NB4 (cell line): ENCODE results near the gene EPB41L1.

Experiments used
- CTCF ChIP-seq: IDR thresholded peaks from one replicate; pipeline ENCODE4 v1.5.1; 2012; ENCODE audit warnings: low read depth, low read length
- MAX ChIP-seq: IDR thresholded peaks from 2 replicates; pipeline ENCODE4 v1.6.1; 2011; ENCODE audit warnings: low read depth, low read length
- MYC ChIP-seq: IDR thresholded peaks from 2 replicates; pipeline ENCODE4 v1.6.1; 2011; ENCODE audit warnings: low read depth, low read length
- POLR2A ChIP-seq: IDR thresholded peaks from 2 replicates; pipeline ENCODE4 v1.6.1; 2011; ENCODE audit warnings: mild to moderate bottlenecking; ENCODE audit not compliant: insufficient read length; ENCODE audit errors: extremely low read depth

DNA sequence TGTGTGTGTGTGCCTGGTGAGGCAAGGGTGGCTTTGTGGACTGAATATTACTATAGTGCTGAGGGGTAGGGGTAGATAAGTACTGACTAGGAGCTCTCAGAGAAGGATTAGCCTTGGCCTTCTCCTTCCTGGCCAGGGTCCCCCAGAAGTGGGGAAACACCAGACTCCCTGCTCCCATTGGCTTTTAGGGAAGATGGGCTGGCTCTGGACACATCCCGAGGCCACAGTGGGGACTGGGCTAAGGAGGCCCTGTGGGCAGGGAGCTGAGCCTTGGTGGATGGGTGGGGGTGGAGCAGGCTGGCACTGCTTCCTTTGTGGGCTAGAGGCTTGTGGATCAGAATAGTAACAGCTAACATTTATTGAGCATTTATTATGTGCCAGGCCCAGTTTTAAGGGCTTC, 3.1 kb downstream of the EPB41L1 start:
- TF ChIP-seq CTCF: no peak
- TF ChIP-seq MYC: no peak
- TF ChIP-seq POLR2A: no peak
- no peak for TF ChIP-seq MAX
